SIG-M5 treated with dmso at 0.1 percent for 504 hours (cell line): ENCODE results near the gene SF3B2.

ENCODE experiments used
- DNase-seq: peaks from one replicate; lab custom pipeline; 2025; ENCODE audit not compliant: unreplicated experiment; lab: John Stamatoyannopoulos, UW

SF3B2 gene

DNA sequence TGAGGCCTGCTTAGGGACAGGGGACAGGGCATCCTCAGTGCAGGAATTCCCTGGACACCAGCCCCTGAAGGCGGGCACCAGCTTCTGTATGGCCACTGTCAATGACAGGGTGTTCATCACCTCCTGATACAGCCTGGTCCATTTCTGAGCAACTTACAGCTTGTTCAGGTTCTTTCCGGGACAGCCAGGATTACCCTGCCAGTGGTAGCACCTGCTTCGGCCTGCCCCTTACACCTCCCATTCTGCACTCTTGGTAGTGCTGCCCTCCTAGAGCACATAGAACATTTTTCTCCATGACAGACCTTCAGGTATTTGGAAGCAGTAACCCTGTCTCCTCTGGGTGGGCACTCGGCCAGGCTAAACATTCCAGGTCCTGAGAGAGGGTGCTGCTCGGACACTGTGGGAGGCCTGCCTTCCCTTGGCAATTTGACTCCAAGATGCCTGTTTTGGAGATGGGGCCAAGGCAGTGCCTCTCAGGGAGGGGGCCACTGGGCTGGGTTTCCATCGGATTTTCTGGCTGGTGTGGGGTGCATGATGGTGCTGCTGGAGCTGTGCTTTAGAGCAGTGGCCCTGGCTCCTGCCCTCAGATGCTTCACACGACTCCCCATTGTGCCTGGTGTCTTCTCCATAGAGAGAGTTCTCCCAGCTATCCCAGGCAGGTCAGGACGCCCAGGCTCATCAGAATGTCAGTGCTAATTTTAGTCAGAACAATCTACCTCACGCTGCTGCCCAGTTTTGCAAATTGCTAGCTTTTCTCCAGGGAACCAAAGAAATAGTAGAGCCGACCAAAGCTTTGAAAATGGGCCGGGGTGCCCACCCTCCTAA is 4.4 kb upstream of the SF3B2 start:
- no peak for DNase-seq

DNA sequence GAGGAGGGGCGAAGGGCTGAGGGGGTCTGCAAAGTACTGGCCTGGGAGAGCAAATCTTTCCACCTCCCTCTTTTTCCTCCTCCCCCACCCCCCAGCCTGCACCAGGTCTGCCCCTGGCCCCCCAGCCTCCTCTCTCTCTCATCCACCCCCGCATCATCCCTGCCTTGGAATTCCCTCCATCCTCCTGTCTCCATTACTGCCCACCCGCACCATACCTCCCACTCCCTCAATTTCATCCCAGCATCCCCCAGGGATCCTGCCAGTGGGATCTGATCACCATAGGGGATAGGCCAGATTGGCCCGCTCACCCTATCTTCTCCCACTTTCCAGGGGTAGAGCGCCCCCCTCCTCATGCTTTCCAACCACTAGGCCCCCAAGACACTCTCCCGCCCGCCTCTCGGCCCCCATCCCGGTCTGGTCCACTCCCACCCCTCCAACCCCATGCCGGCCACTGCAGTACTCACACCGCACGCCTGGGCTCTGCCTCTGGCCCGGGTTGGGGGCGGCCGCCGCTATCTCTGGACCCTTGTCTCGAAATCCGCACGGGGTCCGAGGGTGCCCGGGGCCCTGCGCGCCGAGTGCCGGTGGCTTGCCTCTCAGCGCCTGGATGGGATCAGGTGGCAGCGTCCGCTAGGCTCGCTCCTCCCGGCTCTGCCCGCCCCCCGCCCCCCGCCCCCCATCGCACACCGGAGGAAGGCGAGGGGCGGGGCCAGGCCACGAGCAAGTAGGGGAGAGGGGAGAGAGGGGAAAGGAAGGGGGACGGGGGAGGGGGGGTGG is 3.4 kb upstream of the SF3B2 start, which contains the start of gene GAL3ST3:
GAL3ST3 (minus strand) TSS at position 615 of the 777 bp plus-strand sequence. CDS start 3,746 bp downstream, outside the sequence.
- DNase-seq = no peak

DNA sequence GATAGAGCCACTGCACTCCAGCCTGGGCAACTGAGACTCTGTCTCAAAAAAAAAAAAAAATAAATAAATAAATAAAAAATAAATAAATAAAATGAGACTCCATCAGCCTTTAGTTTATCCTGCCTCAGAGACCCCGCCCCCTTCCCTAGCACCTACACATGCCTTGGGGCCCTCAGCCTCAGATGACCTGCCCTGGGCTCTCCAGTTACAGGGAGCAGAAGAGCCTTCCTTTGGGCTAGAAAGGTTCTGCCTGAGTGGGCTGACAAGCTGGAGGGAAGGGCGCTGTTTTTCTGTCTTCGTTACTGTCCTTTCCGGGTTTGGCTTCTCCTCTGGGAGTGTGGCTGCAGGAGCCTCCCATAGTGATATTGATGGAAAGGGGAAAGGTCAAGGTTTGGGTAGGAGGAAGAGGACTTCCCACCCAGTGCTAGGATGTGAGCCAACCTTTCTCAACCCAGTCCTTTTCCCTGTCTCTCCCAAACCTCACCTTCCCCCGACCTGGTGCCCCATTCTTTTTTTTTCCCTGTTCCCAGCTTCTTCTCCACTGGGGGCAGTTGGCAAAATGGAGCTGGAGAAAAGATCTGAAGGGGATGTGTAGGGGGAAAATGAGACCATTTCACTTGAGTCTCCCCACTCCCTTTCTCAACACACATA is 1.5 kb upstream of the SF3B2 start:
- no peak for DNase-seq

DNA sequence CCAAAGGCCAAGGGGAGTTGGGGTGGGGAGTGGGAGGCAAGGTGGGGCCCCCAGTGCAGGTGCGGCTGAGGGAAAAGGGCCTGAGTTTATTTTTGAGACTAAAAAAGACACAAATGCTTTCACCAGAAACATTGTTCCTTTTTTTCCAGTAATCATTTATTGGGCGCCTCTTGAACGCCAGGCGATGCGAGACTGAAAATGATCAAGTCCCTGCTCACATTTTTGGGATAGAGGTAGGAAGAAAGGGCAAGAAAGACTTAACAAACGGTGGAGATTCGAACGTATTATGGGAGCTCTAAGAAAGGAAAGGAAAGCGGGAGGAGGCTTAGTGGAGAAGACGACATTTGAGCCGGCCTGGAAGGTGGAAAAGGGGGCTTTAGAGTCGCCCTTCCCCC is 796 bp upstream of the SF3B2 start:
- DNase-seq = no peak

DNA sequence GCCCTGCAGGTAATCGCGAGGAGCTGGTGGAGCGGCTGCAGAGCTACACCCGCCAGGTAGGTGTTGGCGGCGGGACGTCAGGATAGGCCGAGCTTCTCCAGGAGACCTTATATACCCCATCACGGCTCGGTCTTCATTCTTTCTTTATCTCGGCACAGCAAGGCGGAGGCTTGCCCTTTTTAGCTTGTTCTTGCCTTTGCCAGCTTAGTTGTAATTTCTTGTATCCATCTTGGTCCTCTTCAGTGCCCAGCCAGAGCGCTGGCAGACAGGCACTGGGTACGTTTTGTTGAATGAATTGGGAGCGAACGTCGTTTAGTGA is 459 bp downstream of the SF3B2 start:
- no peak for DNase-seq

DNA sequence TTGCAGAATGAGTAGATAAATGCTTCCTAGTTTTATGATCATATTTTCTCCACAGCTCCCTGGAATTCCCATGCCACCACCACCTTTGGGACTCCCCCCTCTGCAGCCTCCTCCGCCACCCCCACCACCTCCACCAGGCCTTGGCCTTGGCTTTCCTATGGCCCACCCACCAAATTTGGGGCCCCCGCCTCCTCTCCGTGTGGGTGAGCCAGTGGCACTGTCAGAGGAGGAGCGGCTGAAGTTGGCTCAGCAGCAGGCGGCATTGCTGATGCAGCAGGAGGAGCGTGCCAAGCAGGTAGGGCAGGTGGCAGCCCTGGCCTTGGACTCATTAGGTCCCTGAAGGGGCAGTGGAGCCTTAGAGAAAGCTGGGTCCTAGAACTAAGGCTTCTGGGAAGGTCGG is 2.9 kb downstream of the SF3B2 start:
- DNase-seq = no peak

DNA sequence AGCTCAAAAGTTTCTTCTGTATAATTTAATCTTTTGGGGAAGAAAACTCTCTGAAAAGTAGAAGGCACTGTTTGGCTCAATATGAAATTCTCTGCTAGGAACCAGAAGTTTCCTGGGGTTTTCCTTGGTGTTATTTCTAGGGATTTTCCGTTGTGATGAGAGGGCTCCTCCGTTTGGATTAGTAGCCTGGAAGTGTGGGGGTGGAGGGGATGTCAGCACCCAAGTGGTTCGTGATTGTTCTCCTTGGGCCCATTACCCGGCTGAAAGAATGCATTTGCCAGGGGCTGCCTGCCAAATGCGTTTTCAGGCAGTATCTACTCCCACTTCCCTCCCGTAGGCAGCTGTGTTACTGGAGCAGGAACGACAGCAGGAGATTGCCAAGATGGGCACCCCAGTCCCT is 4.3 kb downstream of the SF3B2 start:
- no peak for DNase-seq

DNA sequence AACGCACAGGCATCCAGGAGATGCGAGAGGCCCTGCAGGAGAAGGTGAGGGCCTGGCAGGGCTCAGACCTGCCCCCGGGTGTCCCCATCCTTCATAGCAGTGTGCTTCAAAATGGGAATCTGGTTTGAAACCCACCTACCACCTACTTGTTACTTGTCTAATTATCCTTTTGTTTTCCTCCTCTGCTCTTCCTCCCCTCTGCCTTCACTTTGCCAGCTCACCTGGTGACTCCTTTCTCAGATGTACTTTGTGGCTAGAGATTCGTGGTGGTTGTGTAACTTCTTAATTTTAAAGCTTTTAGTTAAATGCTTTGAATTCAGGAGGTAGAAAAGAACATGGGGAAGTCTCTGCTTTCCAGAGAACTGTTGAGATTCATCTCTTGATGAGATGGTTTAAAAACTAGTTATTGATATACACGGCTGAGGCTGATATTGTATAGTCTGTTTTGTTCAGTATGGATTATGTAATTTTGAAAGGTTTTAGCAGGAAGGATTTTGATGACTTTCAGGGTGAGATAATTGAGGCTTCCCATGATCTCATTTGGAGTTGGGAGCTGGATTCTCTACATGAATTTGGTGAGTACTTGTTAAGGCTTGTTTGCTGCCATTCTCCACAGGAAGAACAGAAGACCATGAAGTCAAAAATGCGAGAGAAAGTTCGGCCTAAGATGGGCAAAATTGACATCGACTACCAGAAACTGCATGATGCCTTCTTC is 8.0 kb downstream of the SF3B2 start:
- no peak for DNase-seq

DNA sequence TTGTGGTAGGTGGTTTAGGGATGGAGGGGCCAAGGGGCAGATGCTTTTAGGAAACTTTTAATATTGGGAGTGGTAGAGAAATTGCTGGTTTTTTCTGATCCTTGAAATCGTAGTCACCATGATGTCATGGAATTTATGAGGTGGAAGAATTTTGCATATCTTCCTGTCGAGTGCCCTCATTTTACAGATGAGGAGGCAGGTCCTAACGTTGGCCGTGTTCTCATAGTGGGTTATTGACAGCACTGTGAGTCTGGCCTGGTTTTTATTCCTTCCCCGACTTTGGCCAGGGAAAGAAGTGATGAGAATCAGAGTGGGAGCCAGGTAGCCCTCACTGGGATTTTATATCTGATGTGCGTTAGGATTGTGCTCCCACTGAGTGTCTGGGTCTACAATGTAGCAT is 9.1 kb downstream of the SF3B2 start:
- no peak for DNase-seq

DNA sequence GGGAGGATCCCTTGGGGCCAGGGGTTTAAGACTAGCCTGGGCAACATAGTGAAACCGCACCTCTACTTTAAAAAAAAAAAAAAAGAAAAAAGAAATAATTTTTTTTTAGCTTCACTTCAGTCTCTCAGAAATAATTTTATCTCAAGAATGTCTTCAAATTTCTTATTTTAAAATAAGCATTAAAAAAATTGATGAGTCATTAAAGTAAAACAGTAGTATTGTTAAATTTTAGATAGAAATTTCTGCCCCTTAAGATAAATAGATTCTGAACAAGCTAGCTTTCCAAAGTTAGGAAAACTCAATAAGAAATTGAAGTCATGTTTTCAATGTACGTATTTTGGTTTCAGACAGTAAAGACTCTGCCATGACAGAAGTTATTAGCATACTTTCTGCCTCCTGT is 10.2 kb downstream of the SF3B2 start:
- no peak for DNase-seq

DNA sequence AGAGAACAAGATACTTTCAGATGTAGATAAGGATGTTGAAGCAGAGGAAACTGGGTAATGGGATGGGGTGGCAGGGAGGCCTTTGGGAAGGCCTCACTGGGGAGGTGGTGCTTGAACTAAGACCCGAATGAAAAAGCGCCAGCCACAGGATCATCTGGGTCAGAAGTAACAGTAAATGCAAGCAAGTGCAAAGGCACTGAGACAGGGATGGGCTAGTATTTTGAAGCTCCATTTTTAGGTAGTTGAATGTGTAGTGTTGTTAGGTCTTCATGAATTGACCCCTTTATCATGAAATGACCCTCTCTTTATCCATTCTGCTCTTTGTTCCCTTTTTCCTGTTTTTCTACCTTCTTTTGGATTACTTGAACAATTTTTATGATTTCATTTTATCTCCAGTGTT is 11.7 kb downstream of the SF3B2 start:
- DNase-seq = no peak

DNA sequence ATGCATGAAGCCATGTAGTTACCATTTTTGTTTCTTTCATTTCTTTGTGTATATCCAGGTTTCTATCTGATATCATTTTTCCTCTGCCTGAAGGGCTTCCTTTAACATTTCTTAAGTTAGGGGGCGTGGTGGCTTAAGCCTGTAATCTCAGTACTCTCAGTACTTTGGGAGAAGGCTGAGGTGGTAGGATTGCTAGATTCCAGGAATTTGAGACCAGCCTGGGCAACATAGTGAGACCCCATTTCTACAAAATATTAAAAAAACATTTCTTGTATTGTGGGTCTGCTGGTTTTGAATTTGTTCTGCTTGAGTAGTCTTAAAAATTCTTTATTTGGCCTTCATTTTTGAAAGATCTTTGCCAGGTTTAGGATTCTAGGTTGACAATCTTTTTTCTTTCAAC is 12.4 kb downstream of the SF3B2 start:
- DNase-seq = no peak

DNA sequence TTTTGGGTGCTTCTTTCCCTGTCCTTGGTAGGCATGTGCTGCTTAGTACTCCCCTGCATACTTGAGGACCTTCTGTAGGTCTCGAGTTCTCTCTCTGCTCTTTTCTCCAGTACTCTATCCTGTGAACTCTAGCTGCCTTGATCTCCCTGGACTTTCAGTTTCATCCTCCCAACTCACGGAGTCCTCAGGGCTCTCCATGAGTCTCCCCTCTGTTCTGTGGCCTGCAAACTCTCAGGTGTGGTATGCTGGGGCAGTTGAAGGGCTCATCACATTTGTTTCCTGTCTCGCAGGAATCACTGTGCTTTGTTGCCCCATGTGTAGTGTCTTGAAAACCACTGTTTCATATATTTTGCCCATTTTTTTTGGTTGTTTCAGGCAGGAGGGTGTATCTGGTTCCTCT is 14.6 kb downstream of the SF3B2 start:
- DNase-seq = no peak

DNA sequence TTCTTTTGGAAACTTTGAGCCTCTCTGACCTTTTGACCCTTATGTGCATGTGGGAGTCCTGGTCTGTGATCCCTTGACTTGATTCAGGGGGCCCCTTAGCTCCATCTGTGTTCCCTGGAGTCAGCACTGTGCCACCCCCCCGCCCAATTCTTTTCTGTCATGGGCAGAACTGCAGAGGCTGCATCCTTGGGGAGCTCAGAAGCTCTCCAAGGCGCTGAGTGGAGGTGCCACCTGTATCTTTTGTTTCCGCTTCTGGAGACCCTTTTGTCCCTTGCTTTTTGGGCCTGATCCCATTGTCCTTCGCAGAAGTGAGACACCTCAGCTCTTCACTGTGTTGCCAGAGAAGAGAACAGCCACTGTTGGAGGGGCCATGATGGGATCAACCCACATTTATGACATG is 15.5 kb downstream of the SF3B2 start:
- DNase-seq = no peak

DNA sequence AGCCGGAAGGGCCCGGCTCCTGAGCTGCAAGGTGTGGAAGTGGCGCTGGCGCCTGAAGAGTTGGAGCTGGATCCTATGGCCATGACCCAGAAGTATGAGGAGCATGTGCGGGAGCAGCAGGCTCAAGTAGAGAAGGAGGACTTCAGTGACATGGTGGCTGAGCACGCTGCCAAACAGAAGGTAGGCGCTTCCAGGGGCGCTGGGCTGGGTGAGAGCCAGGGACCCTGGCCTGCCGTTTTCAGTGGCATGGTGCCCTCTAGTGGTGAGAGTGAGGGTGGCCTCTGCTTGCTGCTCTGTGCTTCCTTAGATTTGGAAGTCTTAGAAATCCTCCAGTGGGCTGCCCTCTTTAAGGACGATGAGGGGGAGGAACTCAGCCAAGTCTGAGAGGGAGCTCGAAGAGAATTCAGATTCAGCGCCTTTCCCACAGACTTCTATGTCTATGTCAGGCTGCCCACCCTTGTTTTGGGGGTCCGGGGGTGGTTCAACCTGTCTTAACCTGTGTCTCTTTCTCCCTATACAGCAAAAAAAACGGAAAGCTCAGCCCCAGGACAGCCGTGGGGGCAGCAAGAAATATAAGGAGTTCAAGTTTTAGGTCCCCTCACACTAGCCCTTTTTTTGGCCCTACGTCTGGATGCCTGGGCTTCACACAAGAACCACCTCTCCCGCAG is 16.1 kb downstream of the SF3B2 start:
- peak; percentile 54 for DNase-seq

DNA sequence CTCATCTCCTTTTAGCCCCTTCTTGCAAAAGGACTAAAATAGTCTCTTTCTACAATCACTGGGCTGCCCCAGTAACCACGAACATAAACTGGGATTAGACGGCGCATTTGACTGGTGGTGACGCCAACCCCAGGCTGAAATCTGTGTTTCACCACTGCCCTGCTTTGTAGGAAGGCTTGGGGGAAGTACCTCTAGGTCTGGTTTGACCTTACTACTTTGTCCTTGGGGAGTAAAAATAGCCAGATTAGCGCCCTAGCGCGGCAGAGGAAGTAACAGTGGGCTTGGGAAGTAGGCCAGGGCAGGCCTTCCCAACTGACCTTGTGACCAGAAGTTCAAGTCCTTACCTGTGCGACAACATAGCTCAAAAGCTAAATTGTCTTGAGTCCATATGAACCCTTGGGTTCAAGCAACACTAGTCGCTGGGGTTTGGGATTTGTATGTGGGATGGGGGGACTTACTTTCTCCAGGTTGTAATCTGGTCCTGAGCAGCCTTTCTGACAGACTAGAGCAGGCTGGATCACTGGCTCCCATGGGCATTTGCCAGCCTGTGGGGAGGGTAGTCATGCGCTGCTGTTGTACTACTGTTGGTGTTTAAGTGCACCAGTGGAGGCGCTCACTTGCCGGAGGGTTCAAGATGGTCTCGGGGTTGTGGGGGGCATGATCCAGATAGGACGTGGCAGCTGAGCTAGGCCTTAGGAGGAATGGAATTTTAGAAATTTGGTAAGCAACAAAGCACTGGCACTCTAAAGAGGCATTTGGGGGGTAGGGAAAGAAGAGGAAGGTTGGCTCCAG is 17.0 kb downstream of the SF3B2 start:
- DNase-seq = peak; percentile 31

DNA sequence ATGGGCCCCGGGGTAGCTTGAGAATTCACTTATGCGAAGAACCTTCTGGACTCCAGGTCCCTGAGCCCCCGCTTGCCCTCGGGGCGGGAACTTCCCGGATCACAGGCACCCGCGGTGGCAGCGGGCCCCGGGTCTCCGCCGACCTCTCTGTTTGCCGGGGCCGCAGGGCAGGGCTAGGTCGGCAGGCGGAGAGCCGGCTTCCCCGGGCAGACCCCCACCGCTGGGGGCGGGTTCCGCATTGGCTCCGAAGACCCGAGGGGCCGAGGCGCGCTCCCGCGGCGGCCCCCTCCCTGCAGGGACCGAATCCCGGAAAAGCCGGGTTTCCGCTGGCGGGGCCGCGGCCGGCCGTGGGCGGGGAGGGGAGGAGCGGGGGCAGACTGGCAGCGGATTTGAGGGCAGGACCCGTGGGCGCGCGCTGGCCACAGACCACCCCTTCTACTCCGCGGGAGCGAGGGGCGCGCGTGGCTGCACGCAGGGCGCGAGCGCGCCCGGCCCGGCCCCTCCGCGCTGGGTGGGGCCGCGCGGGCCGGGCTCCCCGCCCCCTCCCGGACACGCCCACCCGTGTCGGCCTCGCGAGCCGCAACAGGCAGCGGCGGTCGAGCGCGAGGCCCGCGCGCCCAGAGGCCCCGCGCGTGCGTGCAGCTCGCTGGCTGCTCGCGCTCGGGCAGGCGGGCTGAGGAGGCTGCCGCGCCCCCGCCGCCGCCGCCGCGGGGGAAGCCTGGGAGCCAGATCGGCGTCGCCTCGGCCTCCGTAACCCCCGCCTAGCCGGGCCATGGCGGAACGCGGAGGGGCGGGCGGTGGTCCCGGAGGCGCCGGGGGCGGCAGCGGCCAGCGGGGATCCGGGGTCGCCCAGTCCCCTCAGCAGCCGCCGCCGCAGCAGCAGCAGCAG is 17.8 kb downstream of the SF3B2 start, which contains the start of gene PACS1:
PACS1 (plus strand) TSS at position 558 of the 889 bp plus-strand sequence; CDS start at position 773, 215 bp downstream.
- peak; percentile 76 for DNase-seq

DNA sequence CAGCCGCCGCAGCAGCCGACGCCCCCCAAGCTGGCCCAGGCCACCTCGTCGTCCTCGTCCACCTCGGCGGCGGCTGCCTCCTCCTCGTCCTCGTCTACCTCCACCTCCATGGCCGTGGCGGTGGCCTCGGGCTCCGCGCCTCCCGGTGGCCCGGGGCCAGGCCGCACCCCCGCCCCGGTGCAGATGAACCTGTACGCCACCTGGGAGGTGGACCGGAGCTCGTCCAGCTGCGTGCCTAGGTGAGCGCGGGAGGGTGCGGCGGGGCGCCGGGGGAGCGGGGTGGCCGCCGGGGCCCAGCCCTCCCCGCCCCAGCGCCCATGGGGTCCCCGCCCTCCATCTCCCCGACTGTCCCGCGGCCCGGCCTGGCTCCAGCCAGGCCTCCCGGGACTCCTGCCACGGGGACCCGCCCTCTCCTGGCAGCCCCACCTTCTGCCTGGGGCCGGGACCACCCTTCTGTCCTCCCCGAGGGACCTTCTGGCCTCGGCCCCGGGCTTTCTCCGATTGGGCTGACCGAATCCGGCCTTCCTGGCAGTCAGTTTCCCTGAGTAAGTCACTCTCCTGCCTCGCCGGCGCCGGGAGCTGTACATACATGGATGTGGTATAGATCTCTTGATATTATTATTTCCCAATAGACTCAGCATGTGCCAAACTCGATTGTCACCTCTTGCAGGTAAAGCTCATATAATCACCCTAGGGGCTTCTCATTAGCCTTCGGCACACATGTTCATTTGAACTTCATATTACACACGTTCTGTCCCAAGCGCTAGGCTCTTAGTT is 18.6 kb downstream of the SF3B2 start:
- no peak for DNase-seq
